ENCODE results near the gene CCSER2. TPM values are rescaled to one million over a fixed set of nuclear protein-coding genes. Genes with fewer than 3 reads are reported as not detected.

The CCSER2 gene
- total RNA-seq, 1 donor from 2014 or later = 78.8 TPM

DNA sequence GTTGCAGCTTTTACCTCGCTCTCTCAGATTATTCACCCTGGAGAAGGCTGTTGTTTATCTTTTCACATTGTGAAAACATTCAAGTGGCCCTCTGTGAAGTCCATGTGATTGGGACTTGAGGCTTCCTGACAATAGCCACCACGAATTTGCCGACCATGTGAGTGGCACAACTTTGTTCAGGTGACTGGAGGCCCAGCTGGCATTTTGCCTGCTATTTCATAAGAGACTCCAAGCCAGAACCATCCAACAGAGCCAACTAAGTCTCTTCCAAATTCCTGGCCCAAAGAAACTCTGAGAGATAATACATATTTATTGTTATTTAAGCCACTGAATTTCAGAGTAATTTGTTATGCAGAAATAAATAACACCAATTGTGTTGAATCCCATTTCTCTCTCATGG is 38.2 kb upstream of the CCSER2 start:
- TF ChIP-seq, protein P1, sequence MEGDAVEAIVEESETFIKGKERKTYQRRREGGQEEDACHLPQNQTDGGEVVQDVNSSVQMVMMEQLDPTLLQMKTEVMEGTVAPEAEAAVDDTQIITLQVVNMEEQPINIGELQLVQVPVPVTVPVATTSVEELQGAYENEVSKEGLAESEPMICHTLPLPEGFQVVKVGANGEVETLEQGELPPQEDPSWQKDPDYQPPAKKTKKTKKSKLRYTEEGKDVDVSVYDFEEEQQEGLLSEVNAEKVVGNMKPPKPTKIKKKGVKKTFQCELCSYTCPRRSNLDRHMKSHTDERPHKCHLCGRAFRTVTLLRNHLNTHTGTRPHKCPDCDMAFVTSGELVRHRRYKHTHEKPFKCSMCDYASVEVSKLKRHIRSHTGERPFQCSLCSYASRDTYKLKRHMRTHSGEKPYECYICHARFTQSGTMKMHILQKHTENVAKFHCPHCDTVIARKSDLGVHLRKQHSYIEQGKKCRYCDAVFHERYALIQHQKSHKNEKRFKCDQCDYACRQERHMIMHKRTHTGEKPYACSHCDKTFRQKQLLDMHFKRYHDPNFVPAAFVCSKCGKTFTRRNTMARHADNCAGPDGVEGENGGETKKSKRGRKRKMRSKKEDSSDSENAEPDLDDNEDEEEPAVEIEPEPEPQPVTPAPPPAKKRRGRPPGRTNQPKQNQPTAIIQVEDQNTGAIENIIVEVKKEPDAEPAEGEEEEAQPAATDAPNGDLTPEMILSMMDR (IDR thresholded peaks at IDR 0.05) = no peak
- Mint-ChIP-seq H3K27me3 (ENCODE audit: low read depth) (peaks cover 5% of the 10 kb centered on the region), H3K4me3 (ENCODE audit: unreplicated experiment) (no peak overlapping the region), H3K4me1 (ENCODE audit: low read depth) (peaks cover 5% of the 10 kb centered on the region), H3K9me3 (ENCODE audit: low read depth) (no peaks in the 10 kb centered on the region), H3K36me3 (ENCODE audit: low read depth) (peaks cover 2% of the 10 kb centered on the region), H3K27ac (ENCODE audit: unreplicated experiment) (no peak overlapping the region)
- DNase-seq (ENCODE audit: low spot score) = no peak

- TF ChIP-seq, protein P1 (IDR thresholded peaks at IDR 0.05) = no peak
- H3K27ac Mint-ChIP-seq (ENCODE audit: unreplicated experiment) = no peak overlapping the region
- H3K4me1 Mint-ChIP-seq (ENCODE audit: low read depth) = peaks cover 12% of the 10 kb centered on the region
- DNase-seq (ENCODE audit: low spot score) = no peak
- peaks cover 2% of the 10 kb centered on the region for H3K36me3 Mint-ChIP-seq (ENCODE audit: low read depth)
- no peak overlapping the region for H3K4me3 Mint-ChIP-seq (ENCODE audit: unreplicated experiment)
- H3K27me3 Mint-ChIP-seq (ENCODE audit: low read depth) = peaks cover 5% of the 10 kb centered on the region
- no peaks in the 10 kb centered on the region for H3K9me3 Mint-ChIP-seq (ENCODE audit: low read depth)
Measured at GRCh38 chr10:84291384-84291783, 37.0 kb upstream of the CCSER2 start.

- Mint-ChIP-seq H3K27ac (ENCODE audit: unreplicated experiment) (no peak overlapping the region), H3K27me3 (ENCODE audit: low read depth) (peaks cover 5% of the 10 kb centered on the region), H3K4me3 (ENCODE audit: unreplicated experiment) (no peak overlapping the region), H3K4me1 (ENCODE audit: low read depth) (peaks cover 20% of the 10 kb centered on the region), H3K9me3 (ENCODE audit: low read depth) (no peaks in the 10 kb centered on the region), H3K36me3 (ENCODE audit: low read depth) (peaks cover 1% of the 10 kb centered on the region)
- TF ChIP-seq, protein P1 (IDR thresholded peaks at IDR 0.05) = no peak
- no peak for DNase-seq (ENCODE audit: low spot score)
Measured at GRCh38 chr10:84292502-84292901, 35.9 kb upstream of the CCSER2 start.

GRCh38 chr10:84293171-84293570 is 35.2 kb upstream of the CCSER2 start:
- Mint-ChIP-seq H3K27ac (ENCODE audit: unreplicated experiment) (no peak overlapping the region), H3K36me3 (ENCODE audit: low read depth) (no peaks in the 10 kb centered on the region), H3K4me3 (ENCODE audit: unreplicated experiment) (no peak overlapping the region), H3K4me1 (ENCODE audit: low read depth) (peaks cover 20% of the 10 kb centered on the region), H3K27me3 (ENCODE audit: low read depth) (peaks cover 2% of the 10 kb centered on the region), H3K9me3 (ENCODE audit: low read depth) (no peaks in the 10 kb centered on the region)
- DNase-seq (ENCODE audit: low spot score) = no peak
- TF ChIP-seq, protein P1 (IDR thresholded peaks at IDR 0.05) = no peak

DNA sequence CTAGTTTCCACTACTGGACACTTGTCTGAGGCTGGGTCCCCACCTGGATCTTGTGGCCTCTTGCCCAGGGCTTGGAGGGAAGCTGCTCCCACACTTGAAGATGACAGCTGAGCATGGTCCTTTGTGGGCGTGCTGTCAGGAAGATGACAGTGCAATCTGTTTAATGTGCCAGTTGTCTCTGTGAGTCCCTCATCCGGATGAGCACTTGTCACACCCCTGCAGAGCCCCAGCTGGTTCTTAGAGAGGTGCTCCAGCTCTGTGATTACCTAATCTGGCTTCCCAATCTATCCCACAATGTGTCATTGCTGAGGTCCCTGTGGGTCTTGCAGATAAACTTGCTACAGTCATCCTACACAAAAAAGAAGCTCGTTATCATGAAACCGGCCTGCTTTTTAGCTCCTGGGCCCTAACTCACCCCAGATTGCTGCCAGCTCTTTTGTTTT is 34.8 kb upstream of the CCSER2 start:
- Mint-ChIP-seq H3K36me3 (ENCODE audit: low read depth) (no peaks in the 10 kb centered on the region), H3K27me3 (ENCODE audit: low read depth) (no peaks in the 10 kb centered on the region), H3K27ac (ENCODE audit: unreplicated experiment) (no peak overlapping the region), H3K9me3 (ENCODE audit: low read depth) (no peaks in the 10 kb centered on the region), H3K4me3 (ENCODE audit: unreplicated experiment) (no peak overlapping the region), H3K4me1 (ENCODE audit: low read depth) (peaks cover 20% of the 10 kb centered on the region)
- no peak for DNase-seq (ENCODE audit: low spot score)
- TF ChIP-seq, protein P1 (IDR thresholded peaks at IDR 0.05) = no peak
